Progenitor cell of endocrine pancreas (in vitro differentiated cells): Measurements from ENCODE around the gene GPRASP2. TPM values are rescaled to one million over a fixed set of nuclear protein-coding genes. Genes with fewer than 3 reads are reported as not detected.
"Not testable (repeated sequence)": the region's sequence is repeated elsewhere in the genome, so short reads cannot be mapped to it uniquely, and the experiment has no call there.

Experiments used
- DNase-seq: peaks from one replicate; pipeline ENCODE4 v3.0.0; 2021; ENCODE audit warnings: low spot score; ENCODE audit not compliant: unreplicated experiment
- H3K27ac Mint-ChIP-seq: 2 replicates; pipeline ENCODE4 v1.8.0; 2021; ENCODE audit warnings: mild to moderate bottlenecking, moderate library complexity, mixed read lengths
- H3K27me3 Mint-ChIP-seq: 2 replicates; pipeline ENCODE4 v1.8.0; 2021; ENCODE audit warnings: mixed read lengths
- H3K36me3 Mint-ChIP-seq: 2 replicates; pipeline ENCODE4 v1.8.0; 2022; ENCODE audit warnings: mixed read lengths; ENCODE audit not compliant: insufficient read depth
- H3K4me1 Mint-ChIP-seq: 2 replicates; pipeline ENCODE4 v1.8.0; 2021; ENCODE audit warnings: low read depth, mixed read lengths
- H3K4me3 Mint-ChIP-seq: 2 replicates; pipeline ENCODE4 v1.8.0; 2021; ENCODE audit warnings: low read depth, mild to moderate bottlenecking, moderate library complexity, mixed read lengths
- H3K9me3 Mint-ChIP-seq: 2 replicates; pipeline ENCODE4 v1.8.0; 2021; ENCODE audit warnings: low read depth, mixed read lengths
- CTCF ChIP-seq: fragments of 200-600 bp; sonication (generic); IDR thresholded peaks from one replicate; pipeline ENCODE4 v1.5.0; 2021; ENCODE audit warnings: antibody characterized with exemption, mild to moderate bottlenecking; ENCODE audit not compliant: unreplicated experiment
- total RNA-seq: library from RNA; stranded (reverse); gene quantifications from 2 replicates; pipeline ENCODE4 v1.2.1, GENCODE V29; 2021

Gene GPRASP2
- total RNA-seq, 1 donor from 2014 or later = 11.4 TPM

DNA sequence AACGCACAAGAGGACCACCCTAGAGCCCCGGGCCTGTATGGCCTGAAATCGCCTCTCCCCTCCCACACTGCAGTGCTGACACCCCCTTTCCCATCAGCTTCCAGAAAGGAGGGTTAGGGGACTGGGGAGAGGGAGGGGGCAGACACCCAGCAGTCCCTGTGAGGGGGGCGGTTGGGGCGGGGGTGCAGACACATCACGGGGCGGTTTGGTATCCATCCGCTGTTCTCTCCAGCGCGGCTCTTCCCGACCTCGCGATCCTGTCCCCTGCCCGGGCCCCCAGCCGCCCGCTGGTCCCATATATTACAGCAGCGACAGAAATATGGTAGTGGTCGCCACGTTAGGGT lies 404 bp upstream of the GPRASP2 start:
- Mint-ChIP-seq H3K36me3 (peaks cover 7% of the 10 kb centered on the region), H3K4me1 (no peaks in the 10 kb centered on the region), H3K4me3 (peak overlapping the region; percentile 83), H3K27me3 (peaks cover 11% of the 10 kb centered on the region), H3K27ac (no peak overlapping the region), H3K9me3 (peaks cover 6% of the 10 kb centered on the region)
- no peak for DNase-seq
- TF ChIP-seq CTCF = no peak

- peak; percentile 62 for TF ChIP-seq CTCF
- Mint-ChIP-seq H3K9me3 (peaks cover 6% of the 10 kb centered on the region), H3K27me3 (peaks cover 11% of the 10 kb centered on the region), H3K27ac (peak overlapping the region; percentile 90), H3K4me1 (no peaks in the 10 kb centered on the region), H3K4me3 (peak overlapping the region; percentile 80), H3K36me3 (peaks cover 7% of the 10 kb centered on the region)
- no peak for DNase-seq
Measured at GRCh38 chrX:102712981-102713625, 855 bp downstream of the GPRASP2 start.

DNA sequence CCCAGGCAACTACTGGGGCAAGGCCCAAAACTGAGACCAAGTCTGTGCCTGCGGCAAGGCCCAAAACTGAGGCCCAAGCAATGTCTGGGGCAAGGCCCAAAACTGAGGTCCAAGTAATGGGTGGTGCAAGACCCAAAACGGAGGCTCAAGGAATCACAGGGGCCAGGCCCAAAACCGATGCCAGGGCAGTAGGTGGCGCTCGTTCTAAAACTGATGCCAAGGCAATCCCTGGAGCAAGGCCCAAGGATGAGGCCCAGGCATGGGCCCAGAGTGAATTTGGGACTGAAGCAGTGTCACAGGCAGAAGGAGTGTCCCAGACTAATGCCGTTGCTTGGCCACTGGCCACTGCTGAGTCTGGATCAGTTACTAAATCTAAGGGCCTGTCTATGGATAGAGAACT lies 2.7 kb downstream of the GPRASP2 start:
- no peak overlapping the region for H3K4me3 Mint-ChIP-seq
- peaks cover 11% of the 10 kb centered on the region for H3K27me3 Mint-ChIP-seq
- H3K4me1 Mint-ChIP-seq = no peaks in the 10 kb centered on the region
- peaks cover 7% of the 10 kb centered on the region for H3K36me3 Mint-ChIP-seq
- no peak for DNase-seq
- peaks cover 6% of the 10 kb centered on the region for H3K9me3 Mint-ChIP-seq
- TF ChIP-seq CTCF = no peak
- no peak overlapping the region for H3K27ac Mint-ChIP-seq

- DNase-seq = no peak
- no peaks in the 10 kb centered on the region for H3K4me1 Mint-ChIP-seq
- peaks cover 7% of the 10 kb centered on the region for H3K36me3 Mint-ChIP-seq
- no peak overlapping the region for H3K27ac Mint-ChIP-seq
- H3K27me3 Mint-ChIP-seq = peaks cover 6% of the 10 kb centered on the region
- H3K4me3 Mint-ChIP-seq = no peak overlapping the region
- peaks cover 3% of the 10 kb centered on the region for H3K9me3 Mint-ChIP-seq
- no peak for TF ChIP-seq CTCF
Measured at GRCh38 chrX:102715967-102716366, 3.7 kb downstream of the GPRASP2 start.

DNA sequence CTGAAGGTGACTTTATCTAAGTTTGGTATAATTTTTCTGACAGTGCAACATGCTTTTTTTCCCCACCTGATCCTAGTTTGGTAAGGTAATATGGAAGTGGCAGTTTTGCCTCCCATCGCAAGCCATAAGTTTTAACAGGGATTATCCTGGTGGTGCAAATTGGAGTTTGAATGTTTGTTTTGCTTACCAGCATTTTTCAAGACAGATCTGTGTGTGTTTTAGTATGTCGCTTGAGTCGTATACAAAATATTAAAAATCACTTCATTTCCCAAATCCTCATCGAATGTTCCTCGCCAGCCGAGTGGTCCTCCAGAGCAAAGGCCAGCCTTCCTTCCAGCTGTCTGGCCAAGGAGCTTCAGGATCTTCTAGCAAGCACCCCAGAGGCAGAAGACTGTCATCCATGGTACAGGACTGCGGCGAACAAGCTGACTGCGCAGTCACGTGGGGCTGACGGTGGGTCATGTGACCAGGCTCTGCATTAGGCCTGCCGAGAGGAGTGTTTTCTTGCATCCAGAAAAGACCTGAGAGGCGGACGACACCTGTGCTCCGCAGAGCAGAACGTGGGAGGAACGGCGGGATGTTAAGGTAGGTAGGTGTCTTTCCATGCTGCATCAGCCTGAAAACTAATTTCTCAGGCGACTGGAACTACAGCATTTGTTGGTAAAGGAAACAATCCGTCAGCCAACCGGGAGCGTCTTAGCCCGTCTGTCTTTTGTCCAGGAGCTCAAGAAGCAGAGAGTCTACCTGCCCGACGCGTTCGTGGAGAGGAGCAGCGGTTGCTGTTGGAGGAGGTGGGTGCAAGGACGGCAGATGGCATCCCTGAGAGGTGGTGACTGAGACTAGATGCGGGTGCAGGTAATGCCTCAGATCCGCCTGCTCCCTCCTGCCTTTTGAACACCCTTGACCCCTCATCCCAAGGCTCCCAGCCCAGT lies 8.3 kb downstream of the GPRASP2 start, which contains the start of gene GPRASP3:
Gene GPRASP3, plus strand, starts transcription at position 507 of the 932 bp plus-strand sequence. CDS start 28,253 bp downstream, outside the sequence.
- no peak within 1 kb of the TSS for H3K4me3 Mint-ChIP-seq
- no peaks in the 10 kb centered on the region for H3K27me3 Mint-ChIP-seq
- no peaks in the 10 kb centered on the region for H3K9me3 Mint-ChIP-seq
- no peaks in the 10 kb centered on the region for H3K4me1 Mint-ChIP-seq
- DNase-seq = no peak
- H3K36me3 Mint-ChIP-seq = peaks cover 2% of the 10 kb centered on the region
- TF ChIP-seq CTCF = no peak
- no peak within 1 kb of the TSS for H3K27ac Mint-ChIP-seq

DNA sequence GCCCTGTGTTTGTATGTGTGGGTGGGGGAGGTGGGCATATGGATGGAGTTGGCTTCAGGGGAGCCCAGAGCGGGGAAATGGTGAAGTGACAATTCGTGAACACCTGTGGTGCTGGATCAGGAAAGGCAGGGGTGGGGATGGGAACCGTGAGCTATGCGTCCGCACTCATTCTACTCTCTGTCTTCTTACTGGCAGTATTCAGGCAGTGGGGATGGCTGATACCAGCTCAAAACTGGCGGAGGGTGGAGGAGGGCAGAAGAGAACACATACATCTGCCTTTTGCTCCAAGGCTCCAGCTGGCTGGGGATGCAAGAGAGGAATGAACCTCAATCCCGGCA lies 8.9 kb downstream of the GPRASP2 start:
- H3K4me1 Mint-ChIP-seq, H3K36me3 Mint-ChIP-seq, H3K4me3 Mint-ChIP-seq, H3K9me3 Mint-ChIP-seq, H3K27me3 Mint-ChIP-seq, DNase-seq, H3K27ac Mint-ChIP-seq: not testable (repeated sequence)
